ENCODE measurements around the gene LYRM4. TPM values are rescaled to one million over a fixed set of nuclear protein-coding genes. Genes with fewer than 3 reads are reported as not detected.

LYRM4 gene
- total and polyA plus RNA-seq, 12 donors, result 18.3 to 33.0 (median 24.5) TPM

DNA sequence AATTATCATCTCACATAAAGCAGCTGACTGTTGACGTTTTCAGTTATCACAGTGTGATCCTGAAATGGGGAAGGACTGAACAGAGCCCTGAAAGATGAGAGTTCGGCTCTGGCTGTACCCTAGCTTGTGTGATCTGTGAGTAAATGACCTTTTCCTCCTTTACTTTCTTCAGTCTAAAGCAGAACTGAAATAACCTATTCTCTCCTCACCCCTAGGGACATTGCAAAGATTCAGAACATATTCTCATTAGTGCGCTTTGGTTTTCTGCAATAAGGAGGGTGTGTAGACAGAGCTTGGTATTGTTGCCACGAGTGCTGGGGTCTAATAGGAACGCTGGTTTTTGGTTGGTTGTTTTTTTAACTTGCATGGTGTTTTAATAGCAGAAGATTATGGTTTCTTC, 17.3 kb upstream of the LYRM4 start:
- intact Hi-C loops (cut with DNase I), result no loop called here

DNA sequence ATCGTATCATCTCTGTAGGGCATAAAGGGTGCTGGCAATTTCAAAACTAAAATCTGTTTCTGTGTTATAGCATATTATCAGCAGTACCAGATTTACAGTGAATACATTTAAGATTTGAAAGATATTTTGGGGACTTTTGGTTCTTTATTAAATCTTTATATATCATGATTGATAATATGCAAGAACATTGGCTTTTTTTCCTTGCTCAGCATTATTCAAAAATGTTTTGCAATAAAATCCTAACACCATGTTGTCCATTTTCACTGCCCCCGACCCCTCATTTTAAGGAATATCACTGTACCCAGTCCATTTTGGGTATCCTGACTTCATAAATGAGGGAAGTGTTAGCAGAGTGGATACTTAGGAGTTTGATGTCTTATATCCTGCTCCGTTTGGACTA, 16.8 kb upstream of the LYRM4 start:
- H3K27ac ChIP-seq, result no peak overlapping the region
- no peaks in the 10 kb centered on the region for H3K36me3 ChIP-seq
- H3K4me1 ChIP-seq, result peaks cover 0 to 12% (median 0%) of the 10 kb centered on the region in 9 donors
- intact Hi-C loops (cut with DNase I), result no loop called here
- ATAC-seq (no peak), DNase-seq (no peak)
- no peaks in the 10 kb centered on the region for H3K27me3 ChIP-seq
- WGBS, 2 donors, result 94 to 95% methylated on average over 3 of the region's 3 CpGs
- H3K4me3 ChIP-seq, result no peak overlapping the region
- TF ChIP-seq, protein P1, sequence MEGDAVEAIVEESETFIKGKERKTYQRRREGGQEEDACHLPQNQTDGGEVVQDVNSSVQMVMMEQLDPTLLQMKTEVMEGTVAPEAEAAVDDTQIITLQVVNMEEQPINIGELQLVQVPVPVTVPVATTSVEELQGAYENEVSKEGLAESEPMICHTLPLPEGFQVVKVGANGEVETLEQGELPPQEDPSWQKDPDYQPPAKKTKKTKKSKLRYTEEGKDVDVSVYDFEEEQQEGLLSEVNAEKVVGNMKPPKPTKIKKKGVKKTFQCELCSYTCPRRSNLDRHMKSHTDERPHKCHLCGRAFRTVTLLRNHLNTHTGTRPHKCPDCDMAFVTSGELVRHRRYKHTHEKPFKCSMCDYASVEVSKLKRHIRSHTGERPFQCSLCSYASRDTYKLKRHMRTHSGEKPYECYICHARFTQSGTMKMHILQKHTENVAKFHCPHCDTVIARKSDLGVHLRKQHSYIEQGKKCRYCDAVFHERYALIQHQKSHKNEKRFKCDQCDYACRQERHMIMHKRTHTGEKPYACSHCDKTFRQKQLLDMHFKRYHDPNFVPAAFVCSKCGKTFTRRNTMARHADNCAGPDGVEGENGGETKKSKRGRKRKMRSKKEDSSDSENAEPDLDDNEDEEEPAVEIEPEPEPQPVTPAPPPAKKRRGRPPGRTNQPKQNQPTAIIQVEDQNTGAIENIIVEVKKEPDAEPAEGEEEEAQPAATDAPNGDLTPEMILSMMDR (IDR thresholded peaks at IDR 0.05), result no peak
- no peaks in the 10 kb centered on the region for H3K9me3 ChIP-seq

More for the DNA sequence above, 17.3 kb upstream of the LYRM4 start:
- no peak for DNase-seq
- no peak overlapping the region for H3K4me3 ChIP-seq
- ATAC-seq, result no peak
- WGBS, 2 donors, result 89 to 91% methylated on average over 5 of the region's 5 CpGs
- no peaks in the 10 kb centered on the region for H3K36me3 ChIP-seq
- no peaks in the 10 kb centered on the region for H3K27me3 ChIP-seq
- H3K27ac ChIP-seq, result no peak overlapping the region
- no peaks in the 10 kb centered on the region for H3K9me3 ChIP-seq
- H3K4me1 ChIP-seq, result peaks cover 0 to 12% (median 0%) of the 10 kb centered on the region in 9 donors
- TF ChIP-seq, protein P1 (IDR thresholded peaks at IDR 0.05), result no peak

DNA sequence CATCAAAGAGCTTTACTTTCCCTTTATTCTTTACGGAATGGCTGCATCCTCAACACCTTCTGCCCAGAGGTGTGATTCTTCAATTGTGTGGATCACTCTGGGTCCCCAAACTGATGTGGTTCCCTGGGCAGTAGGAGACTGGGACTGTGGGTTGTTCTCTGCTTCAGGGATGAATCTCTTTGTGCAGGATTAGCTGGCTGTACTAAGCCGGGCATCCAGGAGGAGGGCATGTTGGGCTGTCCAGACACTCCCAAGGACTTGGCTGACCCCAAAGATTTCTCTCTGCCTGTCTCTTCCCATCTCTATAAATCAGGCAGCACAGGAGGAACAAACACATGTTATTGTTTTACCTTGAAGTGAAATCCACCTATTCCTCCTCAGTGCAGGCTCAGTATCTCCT, 15.8 kb upstream of the LYRM4 start:
- H3K9me3 ChIP-seq, result no peaks in the 10 kb centered on the region
- 91 to 93% methylated on average over 2 of the region's 2 CpGs for WGBS, 2 donors
- ATAC-seq, result no peak
- no peak overlapping the region for H3K27ac ChIP-seq
- TF ChIP-seq, protein P1 (IDR thresholded peaks at IDR 0.05), result no peak
- no peaks in the 10 kb centered on the region for H3K27me3 ChIP-seq
- H3K4me1 ChIP-seq, result peaks cover 0 to 12% (median 0%) of the 10 kb centered on the region in 9 donors
- no peaks in the 10 kb centered on the region for H3K36me3 ChIP-seq
- intact Hi-C loops (cut with DNase I), result no loop called here
- DNase-seq, result no peak
- no peak overlapping the region for H3K4me3 ChIP-seq

DNA sequence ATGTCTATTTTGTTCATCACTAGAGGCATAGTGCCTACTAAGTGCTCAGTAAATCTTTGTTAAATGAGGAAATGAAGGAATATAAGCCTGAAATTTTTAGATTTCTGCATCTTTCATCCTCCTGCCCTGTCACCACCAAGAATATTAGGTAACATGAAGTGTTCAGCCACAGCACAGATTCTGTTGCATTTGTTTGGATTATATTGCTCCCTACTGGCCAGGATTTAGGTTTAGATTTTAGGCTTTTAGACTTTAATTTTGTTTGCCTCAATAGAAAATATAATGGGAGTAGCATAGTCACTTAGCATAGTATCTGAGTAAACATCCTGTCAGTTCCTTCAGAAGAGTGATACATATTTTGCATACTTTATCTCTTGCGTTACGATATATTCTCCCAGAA, 14.7 kb upstream of the LYRM4 start:
- no peak for ATAC-seq
- TF ChIP-seq, protein P1 (IDR thresholded peaks at IDR 0.05), result no peak
- no peak overlapping the region for H3K4me3 ChIP-seq
- H3K9me3 ChIP-seq, result no peaks in the 10 kb centered on the region
- H3K36me3 ChIP-seq, result no peaks in the 10 kb centered on the region
- no peak overlapping the region for H3K27ac ChIP-seq
- no peaks in the 10 kb centered on the region for H3K27me3 ChIP-seq
- H3K4me1 ChIP-seq, result peaks cover 0 to 8% (median 0%) of the 10 kb centered on the region in 9 donors
- WGBS, 2 donors, result 84 to 86% methylated on average over 2 of the region's 2 CpGs
- intact Hi-C loops (cut with DNase I), result no loop called here
- DNase-seq, result no peak

All from heart right ventricle (tissue), 16 donors.